Measurements from ENCODE around the gene PTER.

PTER gene

DNA sequence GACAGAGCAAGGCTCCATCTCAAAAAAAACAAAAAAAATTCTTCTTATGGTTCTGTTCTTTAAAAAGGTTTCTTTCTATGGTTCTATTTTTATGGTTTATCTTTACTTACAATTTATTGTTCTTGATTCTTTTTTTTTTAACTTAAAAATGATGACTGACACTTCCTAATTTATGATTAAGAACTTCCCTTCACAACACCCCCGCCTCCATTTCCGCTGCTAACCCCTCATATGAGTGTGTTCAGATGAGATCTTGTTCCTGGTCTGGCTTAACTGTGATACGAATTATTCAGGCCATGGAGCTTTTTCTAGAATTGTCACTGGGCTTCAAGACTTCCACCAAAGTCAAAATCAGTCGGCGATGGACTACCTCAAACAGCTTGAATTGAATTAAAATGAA is 33.9 kb downstream of the PTER start:
- no peak for DNase-seq (ENCODE audit: low read depth)

DNA sequence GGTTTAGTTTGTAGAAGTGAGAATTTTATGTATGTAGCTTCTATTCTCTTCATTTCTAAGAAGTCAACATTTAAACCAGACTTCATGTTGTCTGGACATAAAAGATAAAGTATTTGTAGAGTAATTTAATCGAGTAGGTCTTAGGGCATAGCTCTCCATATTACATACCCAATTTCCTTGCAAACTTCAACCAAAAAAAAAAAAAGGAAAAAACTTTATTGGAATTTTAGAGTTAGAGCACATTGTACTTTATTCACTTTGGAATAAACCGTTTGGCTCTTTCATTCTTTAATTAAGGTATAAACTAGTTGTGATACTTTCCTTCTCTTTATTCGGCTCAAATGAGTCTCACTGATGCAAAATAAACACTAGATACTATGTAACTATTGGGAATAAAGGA is 36.0 kb downstream of the PTER start:
- DNase-seq (ENCODE audit: low read depth), result no peak

DNA sequence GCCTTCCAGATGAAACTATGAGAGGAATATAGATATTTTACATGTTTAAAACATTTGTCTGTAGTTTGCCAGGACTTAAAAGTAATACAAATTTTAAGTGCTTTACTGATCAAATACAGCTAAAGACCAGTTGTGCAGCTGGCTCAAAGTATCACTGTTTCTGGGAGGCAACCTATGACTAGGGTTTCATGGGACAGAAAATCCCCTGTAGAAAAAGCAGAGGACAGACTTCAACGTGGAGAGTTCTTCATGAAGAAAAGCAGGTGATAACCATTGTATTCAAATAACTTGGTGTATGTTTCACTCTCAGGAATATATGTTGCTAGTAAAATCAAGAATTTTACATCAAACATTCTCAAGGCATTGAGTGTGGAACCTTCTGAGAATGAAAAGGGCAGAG is 40.9 kb downstream of the PTER start:
- no peak for DNase-seq (ENCODE audit: low read depth)

DNA sequence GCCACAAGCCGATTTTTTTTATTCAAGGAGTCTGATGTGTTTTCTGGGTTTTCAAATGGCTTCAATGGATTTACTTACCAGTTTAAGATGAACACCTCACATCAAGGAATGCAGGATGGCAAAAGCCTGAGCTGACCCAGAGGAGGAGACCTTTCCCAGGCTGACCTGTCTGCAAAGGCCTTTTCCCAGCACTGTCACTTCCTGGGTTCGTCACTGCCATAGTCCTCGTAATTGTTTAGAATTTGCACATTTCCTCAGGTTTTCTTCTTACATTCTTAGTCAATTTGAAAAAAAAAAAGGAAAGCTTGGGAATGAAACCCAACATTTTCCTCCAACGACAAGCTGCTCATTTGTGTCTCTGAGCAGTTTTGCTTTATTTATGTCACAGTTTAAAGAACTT is 42.0 kb downstream of the PTER start:
- no peak for DNase-seq (ENCODE audit: low read depth)

DNA sequence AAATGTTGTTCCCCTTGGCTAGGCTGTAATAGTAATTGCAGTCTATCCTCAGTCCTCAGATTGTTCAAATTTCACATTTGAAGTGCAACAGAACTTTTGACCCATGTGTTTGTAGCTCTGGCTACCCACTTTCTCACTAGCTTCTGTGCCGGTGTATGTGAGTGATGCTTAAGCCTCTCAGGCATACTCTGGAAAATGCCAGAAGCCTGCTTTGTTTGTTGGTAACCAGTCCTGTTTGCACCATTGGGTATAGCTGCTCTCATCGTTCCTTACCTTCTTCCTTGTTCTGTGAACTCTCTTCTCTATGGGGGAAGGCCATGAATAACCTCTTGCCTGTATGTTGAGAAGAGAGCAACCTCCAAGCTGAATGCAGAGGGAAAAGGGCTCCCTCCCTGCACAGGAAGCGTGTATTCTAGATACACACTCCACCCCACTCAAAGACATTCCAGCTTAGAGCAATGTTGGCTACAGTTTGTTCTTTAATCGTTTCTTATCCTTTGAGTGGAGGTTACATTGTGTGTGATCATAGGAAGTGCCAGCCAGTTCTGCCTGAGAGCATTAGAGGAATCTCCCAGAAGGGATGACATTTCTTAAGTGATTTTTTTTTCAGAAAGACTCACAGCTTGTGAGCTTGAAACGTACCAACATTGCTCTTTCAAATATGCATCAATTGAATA is 44.4 kb downstream of the PTER start:
- DNase-seq (ENCODE audit: low read depth), result no peak

DNA sequence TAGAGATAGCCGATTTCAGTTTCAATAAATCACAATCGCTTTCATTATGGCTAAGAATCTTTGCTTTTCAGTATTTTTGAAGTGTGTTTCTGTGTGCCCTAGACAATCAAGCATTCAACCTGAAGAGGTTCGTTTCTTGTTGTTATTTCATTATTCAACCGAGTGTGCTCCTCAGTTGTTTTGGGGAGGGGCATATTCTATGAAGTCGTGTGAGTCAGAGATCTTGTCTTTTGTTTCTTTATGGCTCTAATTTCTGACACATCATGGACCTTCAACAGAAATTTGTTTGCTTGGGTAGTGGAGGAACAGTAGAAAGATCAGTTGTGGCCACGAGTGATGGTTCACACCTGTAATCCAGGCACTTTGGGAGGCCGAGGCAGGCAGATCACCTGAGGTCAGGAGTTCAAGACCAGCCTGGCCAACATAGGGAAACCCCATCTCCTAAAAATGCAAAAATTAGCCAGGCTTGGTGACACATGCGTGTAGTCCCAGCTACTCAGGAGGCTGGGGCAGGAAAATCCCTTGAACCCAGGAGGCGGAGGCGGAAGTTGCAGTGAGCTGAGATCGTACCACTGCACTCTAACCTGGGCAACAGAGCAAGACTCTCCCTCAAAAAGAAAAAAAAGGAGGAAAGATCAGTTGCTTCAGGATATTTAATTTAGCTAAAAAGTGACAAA is 46.6 kb downstream of the PTER start:
- no peak for DNase-seq (ENCODE audit: low read depth)

DNA sequence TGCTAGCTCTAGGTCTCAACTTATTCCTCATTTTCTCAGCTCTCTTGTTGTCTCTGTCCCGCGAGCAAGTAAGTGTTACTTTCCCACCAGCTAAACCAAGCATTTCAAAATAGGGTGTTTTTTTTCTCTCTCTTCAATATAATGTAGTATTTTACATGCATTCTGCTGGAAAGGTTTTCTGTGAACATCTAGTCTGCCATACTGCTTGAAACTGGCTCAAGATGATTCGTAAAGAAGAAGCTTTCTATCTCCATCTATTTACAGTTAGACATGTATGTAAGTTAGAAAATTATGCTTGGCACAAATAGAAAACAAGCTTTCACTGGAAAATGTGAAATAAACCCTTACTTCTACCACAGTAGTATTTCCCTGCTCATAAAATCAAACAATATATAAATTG is 53.7 kb downstream of the PTER start:
- no peak for DNase-seq (ENCODE audit: low read depth)

DNA sequence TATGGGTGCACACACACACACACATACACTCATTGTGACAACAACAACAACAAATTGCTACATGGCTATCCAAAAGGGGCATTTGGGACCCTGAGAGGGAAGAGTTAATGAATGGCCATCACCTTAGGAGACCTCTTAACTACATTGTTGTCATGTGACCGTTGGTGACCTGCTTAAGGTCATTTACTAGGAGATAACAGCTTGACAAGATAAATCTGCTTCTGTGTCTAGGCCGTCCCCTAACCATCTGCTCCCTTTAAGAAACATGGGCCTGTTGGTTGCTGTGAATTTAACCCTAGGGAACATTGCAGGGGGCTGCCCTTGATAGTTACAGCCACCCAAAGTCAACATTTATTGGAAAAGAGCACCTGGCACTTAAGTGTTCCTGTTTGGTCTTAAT is 55.1 kb downstream of the PTER start:
- DNase-seq (ENCODE audit: low read depth), result no peak

DNA sequence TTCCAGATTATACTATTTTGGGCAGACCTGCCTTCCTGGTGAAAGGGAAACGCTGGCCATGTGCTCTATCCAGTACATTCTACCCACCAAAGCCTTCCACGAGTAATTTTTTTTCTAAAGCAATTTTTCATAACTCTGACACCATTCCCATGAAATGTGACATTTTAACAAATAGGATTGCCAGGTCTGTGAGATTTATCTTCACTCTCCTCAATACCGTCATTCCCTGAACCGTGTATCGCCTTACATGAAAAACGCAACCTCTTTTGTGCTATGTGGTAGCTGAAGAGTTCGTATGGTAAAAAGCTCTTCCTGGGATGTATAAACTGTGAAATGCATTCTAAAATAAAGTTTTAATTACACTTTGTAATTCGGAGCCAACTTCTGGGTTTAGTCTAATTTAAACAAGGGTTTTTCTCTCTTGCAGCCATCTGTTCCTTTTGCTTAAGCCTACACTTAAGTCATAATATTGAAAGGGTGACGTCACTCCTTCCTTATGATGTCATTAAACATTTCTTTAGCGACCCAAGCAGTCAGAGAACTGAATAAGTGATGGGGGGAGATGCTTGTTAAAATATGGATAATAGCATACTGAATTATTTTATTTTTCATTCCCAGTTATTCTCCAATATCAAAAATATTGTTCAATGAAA is 57.2 kb downstream of the PTER start:
- DNase-seq (ENCODE audit: low read depth), result no peak

DNA sequence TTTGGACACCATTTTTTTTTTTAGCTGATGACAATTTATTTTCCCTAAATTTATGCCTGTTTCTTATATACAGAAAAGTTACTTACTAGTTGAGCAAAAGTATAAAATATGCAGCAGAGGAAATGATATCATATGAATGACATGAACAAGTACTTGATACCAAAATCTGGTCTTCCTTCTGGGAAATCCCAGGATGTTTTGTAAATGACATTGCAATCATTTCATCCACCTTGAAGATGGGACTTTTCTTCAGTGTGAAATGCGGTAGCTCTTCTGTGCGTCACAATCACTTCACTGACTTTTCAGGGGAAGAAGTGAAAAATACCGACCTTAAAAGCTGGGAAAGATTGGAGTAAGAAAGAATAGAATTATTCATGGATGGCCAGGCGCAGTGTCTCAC is 61.1 kb downstream of the PTER start:
- no peak for DNase-seq (ENCODE audit: low read depth)

DNA sequence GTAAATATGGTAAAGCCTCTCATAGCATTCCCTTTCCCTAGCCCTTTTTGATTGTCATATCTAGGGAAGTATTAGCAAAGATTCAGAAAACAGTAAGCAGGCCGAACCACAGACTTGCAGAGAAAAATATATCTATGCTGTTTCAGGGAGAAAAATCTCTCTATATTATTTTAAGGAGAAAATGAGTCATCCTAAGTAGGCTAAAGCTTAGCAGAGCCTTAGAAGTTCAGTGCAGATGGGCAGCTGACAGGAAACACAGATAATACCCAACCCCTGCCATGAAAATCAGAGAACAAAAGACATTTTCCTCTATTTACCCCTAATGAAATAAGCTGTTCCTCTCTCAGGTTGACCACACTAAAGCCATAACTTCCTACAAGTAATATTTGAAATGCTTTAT is 68.4 kb downstream of the PTER start:
- DNase-seq (ENCODE audit: low read depth), result no peak

DNA sequence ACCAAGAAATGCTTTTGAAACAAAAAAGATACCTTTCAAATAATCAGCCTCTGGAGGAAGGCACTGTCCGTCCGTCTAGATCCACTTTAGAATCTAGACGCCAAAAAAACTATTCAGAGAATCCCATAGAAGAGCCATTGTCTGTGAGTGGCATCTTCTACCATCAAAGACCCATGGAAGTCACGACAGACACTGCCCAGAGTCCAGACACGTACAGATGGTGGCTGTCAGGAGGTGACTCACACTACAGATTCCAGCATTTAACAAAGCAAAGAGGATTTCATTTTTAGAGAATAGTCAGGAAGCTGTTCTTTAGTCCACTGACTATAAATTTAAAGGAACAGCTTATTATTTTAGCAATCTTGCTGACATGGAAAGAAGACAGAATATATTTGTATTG is 73.2 kb downstream of the PTER start:
- no peak for DNase-seq (ENCODE audit: low read depth)

DNA sequence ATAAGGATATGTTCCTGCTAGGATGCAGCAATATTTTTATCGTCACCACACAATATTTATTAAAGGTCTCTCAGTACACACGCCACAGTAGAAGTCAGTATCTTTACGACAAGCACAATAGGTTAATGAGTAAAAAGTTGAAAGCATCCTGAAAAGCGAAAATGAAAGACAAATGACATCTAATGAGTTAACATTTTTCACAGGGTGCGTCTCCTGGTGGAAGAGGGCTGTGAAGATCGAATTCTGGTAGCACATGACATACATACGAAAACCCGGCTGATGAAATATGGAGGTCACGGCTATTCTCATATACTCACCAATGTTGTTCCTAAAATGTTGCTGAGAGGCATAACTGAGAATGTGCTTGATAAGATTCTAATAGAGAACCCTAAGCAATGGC is 74.0 kb downstream of the PTER start:
- DNase-seq (ENCODE audit: low read depth), result no peak

DNA sequence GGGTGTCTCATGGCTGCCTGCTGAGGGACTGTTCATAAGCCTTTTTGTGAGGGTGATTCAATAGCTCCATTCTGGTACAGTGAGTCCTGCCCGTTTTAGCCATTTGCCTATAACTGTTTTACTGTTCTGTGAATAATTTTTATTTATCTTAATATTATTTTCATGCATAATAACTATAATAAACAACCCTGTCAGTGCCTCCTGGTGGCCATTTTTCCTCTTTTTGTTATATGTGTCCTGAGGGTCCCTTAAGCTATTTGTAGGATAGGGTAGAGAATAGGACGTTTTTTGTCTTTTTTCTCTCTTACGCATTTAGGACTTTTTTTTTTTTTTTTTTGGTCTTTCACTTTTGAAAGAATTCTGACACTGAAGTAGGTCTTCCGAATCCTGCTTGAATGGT is 82.0 kb downstream of the PTER start:
- DNase-seq (ENCODE audit: low read depth), result no peak

DNA sequence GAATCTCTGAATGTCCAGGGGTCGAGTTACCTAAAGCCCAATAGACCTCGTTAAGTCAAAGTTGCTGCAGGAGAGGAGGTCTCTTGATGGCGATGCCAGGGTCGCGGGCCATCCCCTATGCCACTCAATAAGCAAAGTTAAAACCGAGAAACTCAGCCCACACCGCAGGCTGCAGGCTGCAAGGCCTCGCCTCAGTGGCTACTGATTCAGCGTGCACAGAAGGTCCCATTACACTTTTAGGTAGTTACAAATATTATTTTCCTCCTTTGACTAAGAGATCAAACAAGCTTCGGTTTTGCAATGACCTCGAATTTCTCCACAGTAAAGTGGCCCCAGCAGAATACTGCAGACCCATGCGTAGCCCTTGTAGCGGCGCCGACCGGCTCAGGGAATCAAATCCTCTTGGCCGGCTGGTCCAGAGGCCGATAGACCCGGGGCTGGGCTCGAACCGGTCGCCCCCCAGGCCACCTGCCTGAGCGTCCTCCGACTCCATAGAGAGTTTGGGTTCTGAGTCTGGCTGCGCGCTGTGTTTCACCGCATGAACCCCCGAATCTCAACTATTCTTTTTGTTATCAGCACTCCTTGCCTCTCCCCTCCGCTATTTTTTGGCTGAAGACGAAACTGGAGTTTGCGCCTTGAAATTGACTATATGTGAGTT is 82.6 kb downstream of the PTER start:
- DNase-seq (ENCODE audit: low read depth), result no peak

DNA sequence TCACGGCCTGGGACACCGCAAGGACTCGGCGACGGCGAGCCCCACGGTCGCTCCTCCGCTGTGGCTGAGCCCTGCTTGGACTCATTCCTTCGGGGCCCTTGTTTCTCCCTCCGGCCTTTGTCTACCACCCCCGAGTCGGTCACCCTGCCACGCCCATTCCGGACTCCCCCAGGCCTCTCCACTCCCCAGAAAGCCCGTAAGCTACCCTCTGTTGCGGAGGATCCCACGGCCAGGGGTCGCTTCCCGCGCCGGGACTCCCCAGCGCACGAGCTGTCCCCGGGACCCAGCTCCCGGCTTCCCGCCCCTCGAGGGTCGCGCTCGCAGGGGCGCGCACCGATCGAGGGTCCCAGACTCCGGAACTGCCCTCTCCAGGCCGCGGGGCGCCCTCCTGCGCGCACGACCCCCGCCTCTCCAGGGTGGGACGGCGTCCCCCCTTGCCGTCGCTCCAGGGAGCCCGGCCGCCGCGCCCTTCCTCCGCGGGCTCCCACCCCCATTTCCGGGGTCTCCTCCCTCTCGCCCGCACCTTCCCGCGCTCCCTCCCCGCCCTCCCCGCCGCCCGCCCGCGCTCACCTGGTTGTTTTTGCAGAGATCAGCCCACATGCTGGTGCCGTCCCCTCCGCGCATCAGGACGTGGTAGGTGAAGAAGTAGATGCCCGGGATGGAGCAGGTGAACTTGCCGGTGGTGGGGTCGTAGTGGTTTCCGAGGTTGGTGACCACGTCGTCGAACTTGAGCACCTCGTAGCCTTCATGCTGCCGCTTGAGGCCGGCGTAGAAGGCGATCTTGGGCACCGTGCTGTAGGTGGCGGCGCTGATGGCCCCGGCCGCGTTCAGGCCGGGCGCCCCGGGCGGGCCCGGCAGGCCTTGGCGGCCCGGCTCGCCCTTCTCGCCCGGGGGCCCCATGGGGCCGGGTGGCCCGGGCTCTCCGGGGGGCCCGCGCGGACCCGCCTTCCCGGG is 83.4 kb downstream of the PTER start:
- DNase-seq (ENCODE audit: low read depth), result no peak

DNA sequence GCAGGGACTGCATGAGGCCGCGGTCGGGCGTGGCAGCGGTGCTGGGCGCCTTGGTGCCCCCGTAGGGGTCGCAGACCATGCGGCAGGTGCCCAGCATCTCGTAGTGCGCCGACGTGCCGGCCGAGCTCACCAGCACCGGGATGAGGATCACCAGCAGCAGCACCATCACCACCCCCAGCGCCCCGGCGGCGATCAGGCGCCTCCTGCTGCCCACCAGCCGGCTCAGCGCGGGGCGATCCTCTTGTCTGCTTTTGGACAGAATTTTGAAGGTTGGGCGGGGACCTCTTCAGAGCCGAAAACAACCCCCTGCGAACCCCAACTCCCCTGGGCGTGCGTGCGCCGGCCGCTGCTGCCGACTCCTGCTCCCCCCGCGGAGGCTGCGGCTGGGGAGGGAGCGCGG is 84.1 kb downstream of the PTER start:
- DNase-seq (ENCODE audit: low read depth), result no peak

DNA sequence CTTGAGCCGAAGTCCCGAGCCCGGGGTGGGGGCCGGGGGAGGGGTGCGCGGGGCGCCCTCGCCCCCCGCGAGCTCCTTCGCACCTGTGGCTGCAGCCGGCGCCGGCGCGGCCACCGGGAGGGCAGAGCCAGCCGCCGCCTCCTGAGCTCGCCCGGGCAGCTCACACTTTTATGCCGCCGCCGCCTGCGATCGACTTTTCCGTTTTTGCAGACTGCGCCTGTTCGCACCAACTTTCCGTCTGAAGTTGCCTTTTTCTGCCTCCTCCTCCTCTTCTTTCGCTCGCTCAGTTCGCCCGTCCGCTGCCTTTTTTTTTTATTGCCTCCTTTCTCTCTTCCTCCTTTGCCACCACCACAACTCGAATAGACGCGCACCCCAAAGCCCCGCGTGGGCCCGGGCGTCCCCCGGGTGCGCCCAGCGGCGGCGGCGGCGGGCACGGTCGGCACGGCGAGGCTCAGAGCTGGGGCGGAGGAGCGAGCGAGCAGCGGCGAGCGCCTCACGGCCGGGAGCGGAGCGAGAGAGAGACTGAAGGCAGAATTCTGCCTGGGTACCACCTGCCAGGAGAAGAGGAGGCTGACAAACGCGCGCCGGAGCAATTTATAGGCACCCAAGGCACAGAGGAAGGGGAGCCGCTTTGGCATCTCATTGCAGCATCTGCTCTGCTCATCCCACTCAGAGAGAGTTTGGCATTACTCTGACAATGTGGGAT is 84.7 kb downstream of the PTER start, which contains the start of gene C1QL3:
Gene C1QL3 (minus strand): TSS at position 569 of the 706 bp plus-strand sequence. CDS start 814 bp downstream, outside the sequence.
- no peak for DNase-seq (ENCODE audit: low read depth)

DNA sequence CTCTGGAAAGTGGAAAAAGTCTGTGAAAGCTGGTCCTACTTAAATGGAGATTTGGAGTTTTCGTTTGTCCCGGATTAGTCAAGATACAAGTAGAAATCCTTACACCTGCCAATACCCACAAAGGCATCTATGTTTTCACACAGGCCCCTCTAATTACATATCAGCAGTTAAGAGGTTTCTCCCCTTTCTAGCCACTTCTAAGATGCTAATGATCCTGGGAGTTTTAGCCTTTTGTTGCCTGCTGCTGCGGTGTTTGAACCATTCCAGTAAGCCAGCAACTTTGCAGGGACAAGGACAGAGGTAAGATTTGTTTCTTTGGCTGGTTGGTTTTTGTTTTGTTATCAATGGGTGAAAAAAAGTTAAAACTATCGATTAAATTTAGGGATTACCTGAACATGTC is 90.6 kb downstream of the PTER start:
- no peak for DNase-seq (ENCODE audit: low read depth)

DNA sequence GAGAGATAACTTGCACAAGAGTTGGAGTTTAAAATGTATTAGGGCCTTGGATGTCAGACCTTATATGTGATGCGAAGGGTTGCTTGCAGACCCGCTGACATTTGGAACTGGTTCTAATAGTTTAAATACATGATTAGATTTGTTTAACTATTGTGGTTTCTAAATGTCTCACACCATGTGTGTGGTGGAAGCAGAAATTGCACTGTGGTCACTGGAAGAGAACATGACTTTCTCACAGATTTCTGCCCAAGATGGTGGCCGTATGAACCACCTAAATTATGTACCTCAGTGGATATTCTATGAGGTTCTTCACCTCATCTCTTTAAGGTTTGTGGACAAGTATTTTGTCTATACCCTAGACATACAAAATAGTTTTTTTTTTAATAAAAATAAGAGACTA is 93.0 kb downstream of the PTER start:
- no peak for DNase-seq (ENCODE audit: low read depth)

DNA sequence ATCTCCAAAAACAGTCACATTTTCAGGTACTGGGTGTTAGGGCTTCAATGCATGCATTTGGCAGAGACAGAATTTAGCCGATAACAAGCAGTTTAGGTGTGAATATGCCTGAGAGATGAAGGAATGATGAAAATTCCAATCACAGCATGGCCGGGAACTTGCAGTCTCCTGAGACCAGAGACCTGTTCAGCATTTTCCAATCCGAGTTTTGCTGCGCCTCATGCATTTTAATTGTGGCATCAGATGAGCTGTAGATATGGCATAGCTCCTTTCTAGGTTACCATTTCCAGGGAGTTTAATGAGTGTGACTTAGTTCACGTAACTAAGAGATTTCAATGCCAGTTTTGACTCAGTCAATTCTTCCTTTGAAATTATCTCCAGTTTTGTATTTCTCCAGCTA is 99.3 kb downstream of the PTER start:
- no peak for DNase-seq (ENCODE audit: low read depth)

Measured in stimulated activated CD8-positive, alpha-beta memory T cell treated with anti-CD3 and anti-CD28 coated beads, Interleukin-7, amount 100 ng/mL, for 24 hours (primary cell).